NCI-H187 (cell line): ENCODE data around the gene AKR1C2.
"Not testable (repeated sequence)": the region's sequence is repeated elsewhere in the genome, so short reads cannot be mapped to it uniquely, and the experiment has no call there.

Experiments
- DNase-seq, 2 experiments: peaks; one replicate each; lab custom pipeline; 2025; lab: John Stamatoyannopoulos, UW

Gene AKR1C2

GRCh38 chr10:4956955-4957645, 46.6 kb downstream of the AKR1C2 start:
- not testable (repeated sequence) for DNase-seq

- not testable (repeated sequence) for DNase-seq
These were observed 47.6 kb downstream of the AKR1C2 start for GRCh38 chr10:4956088-4956487.

DNA sequence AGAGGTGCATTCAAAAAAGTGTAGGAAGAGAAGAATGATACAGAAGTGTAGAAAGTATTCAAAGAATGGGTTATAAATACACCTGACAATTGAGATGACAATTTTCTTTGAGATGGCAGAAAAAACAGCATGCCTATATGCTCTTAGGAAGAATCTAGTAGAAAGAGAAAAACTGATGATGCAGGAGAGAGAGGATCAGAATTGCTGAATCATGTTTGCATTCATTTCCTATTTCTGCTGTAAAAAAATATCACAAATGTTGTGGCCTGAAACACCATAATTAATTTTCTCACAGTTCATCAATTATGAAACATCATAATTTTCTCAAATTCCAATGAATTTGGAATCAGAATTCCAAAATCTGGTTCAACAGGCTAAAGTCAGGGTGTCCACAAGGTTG, 50.3 kb downstream of the AKR1C2 start:
- no peak for DNase-seq

GRCh38 chr10:4951512-4952162, 52.0 kb downstream of the AKR1C2 start:
- not testable (repeated sequence) for DNase-seq

- DNase-seq = no peak
These were observed 55.7 kb downstream of the AKR1C2 start for GRCh38 chr10:4947635-4948596.

- no peak for DNase-seq
These were observed 56.5 kb downstream of the AKR1C2 start for GRCh38 chr10:4947039-4947634.

- no peak for DNase-seq
These were observed 57.6 kb downstream of the AKR1C2 start for GRCh38 chr10:4945766-4946717.

DNA sequence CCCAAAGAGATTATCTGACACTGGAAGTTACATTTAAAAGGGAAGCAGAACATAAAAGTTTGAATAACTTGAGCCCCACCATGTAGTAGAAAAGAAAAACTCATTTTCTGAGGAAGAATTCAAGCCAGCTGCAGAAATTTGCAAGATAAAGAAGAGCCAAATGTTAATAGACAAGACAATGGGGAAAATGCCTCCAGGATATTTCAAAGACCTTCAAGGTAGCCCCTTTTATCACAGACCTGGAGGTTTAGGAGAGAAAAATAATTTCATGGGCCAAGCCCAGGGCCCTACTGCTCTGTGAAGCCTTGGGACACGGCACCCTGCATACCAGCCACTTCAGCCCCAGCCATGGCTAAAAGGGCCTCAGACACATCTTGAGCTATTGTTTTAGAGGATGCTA, 58.8 kb downstream of the AKR1C2 start:
- no peak for DNase-seq

GRCh38 chr10:4943821-4944220, 59.8 kb downstream of the AKR1C2 start:
- DNase-seq = no peak

- not testable (repeated sequence) for DNase-seq
These were observed 60.2 kb downstream of the AKR1C2 start for GRCh38 chr10:4943416-4943815.

DNA sequence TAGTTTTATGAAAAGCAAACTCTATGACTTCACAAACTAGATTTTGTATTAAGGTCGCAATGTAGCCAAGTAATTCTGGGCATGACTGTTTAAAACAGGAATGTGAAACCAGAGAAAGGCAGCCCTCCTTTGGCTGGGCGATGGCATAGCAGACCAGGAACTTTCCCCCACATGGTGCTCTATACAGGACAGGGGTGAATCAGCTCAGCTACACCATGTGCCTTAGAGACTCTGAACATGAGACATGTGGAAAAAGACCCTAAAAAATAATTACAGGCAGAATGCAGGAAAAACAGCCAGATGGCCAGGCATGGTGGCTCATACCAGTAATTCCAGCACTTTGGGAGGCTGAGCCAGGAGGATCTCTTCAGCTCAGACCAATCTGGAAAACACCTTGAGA, 60.7 kb downstream of the AKR1C2 start:
- not testable (repeated sequence) for DNase-seq

GRCh38 chr10:4941540-4942330, 61.9 kb downstream of the AKR1C2 start:
- DNase-seq = no peak

GRCh38 chr10:4940909-4941308, 62.7 kb downstream of the AKR1C2 start:
- DNase-seq = not testable (repeated sequence)

GRCh38 chr10:4940073-4940428, 63.6 kb downstream of the AKR1C2 start:
- DNase-seq = not testable (repeated sequence)

DNA sequence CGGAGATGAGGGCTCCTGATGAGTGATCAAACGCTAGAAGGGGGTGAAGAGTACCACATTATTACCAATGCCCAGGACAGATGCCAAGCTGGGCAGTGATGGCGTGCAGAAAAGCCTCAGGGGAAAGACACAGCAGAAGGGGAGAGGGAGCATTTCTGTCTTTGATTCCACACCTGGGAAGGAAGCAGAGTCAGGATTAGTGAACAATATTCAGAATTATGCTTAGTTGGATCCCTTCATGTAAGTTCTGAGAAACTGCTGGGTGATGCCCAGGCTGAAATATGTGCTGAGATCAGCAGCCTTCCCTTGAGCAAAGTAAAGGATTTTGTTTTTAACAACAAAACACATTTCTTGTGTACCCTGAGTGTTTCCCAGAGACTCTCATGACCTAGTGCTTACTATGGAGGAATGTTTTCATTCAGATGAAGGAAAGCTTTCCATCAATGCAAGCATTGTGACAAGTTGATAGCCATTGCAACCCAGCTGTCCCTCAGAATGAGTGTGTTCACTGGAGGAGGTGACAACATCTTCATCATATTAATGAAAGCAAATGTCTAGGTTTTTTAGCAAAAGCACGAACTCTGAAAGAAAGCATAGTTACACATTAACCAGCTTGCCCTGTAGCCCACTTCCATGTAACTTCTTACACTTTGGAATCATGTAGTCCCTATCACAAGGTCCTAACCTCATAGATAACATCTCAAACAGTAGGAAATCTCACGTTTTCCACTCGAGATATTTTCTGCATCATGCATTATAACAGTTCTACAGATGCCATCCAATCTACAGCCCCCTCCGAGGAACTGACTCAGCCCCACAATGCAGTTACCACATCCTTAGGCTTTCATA, 64.2 kb downstream of the AKR1C2 start:
- DNase-seq = no peak
